Measurements from ENCODE around the gene PBX1. TPM values are rescaled to one million over a fixed set of nuclear protein-coding genes. Genes with fewer than 3 reads are reported as not detected.

Gene PBX1
- total RNA-seq, 2 donors from 2014 or later = 50.2 to 60.4 TPM

GRCh38 chr1:164591858-164592257, 32.9 kb downstream of the PBX1 start:
- H3K9me3 ChIP-seq = no peaks in the 10 kb centered on the region
- TF ChIP-seq CTCF (IDR thresholded peaks at IDR 0.05) (no peak), POLR2A (IDR thresholded peaks at IDR 0.05) (no peak), POLR2AphosphoS5 (IDR thresholded peaks at IDR 0.05) (no peak)
- peak overlapping the region; percentile 14 to 86 for H3K27ac ChIP-seq
- H3K36me3 ChIP-seq = no peaks in the 10 kb centered on the region
- WGBS = 53% methylated on average over 1 of the region's 1 CpG
- no peaks in the 10 kb centered on the region for H3K27me3 ChIP-seq (replicated peaks; ENCODE audit: insufficient read depth)
- DNase-seq (ENCODE audit: low spot score) = no peak
- H3K4me1 ChIP-seq (replicated peaks) = peaks cover 21% of the 10 kb centered on the region
- H3K4me3 ChIP-seq = no peak overlapping the region
- intact Hi-C loops (cut with DNase I) = no loop called here

DNA sequence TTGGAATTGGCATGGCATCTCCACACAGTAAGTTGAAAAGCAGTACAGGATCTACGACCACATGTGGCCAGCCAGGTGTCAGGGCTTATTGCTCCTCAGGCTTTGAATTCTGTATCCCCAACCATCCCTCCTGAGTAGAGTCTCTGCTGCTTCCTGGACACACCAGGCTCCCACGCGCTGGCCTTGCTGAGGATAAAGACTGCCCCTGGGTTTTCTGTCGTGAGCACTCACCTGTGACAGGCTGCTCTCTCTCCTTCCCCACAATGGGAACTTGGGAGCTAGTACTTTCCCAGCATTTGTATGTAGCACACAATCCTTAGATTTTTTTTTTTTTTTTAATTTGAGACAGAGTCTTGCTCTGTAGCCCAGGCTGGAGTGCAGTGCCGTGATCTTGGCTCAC, 33.6 kb downstream of the PBX1 start:
- 92% methylated on average over 5 of the region's 5 CpGs for WGBS
- H3K4me1 ChIP-seq (replicated peaks) = peaks cover 15% of the 10 kb centered on the region

DNA sequence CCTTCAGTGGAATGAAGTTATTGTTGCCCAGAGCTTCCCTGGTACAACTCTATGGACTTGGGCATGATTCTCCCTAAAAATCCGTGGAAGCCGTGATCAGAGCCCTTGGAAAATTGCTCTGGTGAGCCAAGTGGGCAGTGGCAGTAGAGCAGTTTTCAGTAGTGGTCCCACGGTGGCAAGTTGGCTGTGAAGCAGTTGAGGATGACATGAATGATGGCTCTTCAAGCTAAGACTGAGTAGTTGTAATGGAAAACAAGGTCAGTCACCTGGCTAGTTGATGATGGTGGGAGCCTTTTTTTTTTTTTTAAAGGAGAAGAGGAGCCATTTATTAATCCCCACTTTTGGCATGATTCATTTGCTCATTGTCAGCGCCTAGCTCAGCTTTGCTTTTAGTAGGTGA, 36.2 kb downstream of the PBX1 start:
- TF ChIP-seq CTCF (IDR thresholded peaks at IDR 0.05) = no peak
- no peak for TF ChIP-seq POLR2A (IDR thresholded peaks at IDR 0.05)
- TF ChIP-seq POLR2AphosphoS5 (IDR thresholded peaks at IDR 0.05) = no peak
- no peak overlapping the region for H3K27ac ChIP-seq
- no peaks in the 10 kb centered on the region for H3K36me3 ChIP-seq
- peaks cover 12% of the 10 kb centered on the region for H3K4me1 ChIP-seq (replicated peaks)
- no peaks in the 10 kb centered on the region for H3K9me3 ChIP-seq
- no peak for DNase-seq (ENCODE audit: low spot score)
- 58% methylated on average over 4 of the region's 4 CpGs for WGBS
- H3K27me3 ChIP-seq (replicated peaks; ENCODE audit: insufficient read depth) = no peaks in the 10 kb centered on the region
- H3K4me3 ChIP-seq = no peak overlapping the region
- intact Hi-C loops (cut with DNase I) = no loop called here

More for the DNA sequence above, 33.6 kb downstream of the PBX1 start:
- Histone ChIP-seq H3K27me3 (replicated peaks; ENCODE audit: insufficient read depth) (no peaks in the 10 kb centered on the region), H3K9me3 (no peaks in the 10 kb centered on the region), H3K4me3 (no peak overlapping the region), H3K36me3 (no peaks in the 10 kb centered on the region), H3K27ac (no peak overlapping the region)
- intact Hi-C loops (cut with DNase I) = no loop called here
- no peak for DNase-seq (ENCODE audit: low spot score)
- TF ChIP-seq POLR2AphosphoS5 (IDR thresholded peaks at IDR 0.05) (no peak), POLR2A (IDR thresholded peaks at IDR 0.05) (no peak), CTCF (IDR thresholded peaks at IDR 0.05) (no peak)

- DNase-seq (ENCODE audit: low spot score) = no peak
- WGBS = 42% methylated on average over 1 of the region's 1 CpG
- no peak overlapping the region for H3K4me3 ChIP-seq
- no peaks in the 10 kb centered on the region for H3K9me3 ChIP-seq
- H3K36me3 ChIP-seq = no peaks in the 10 kb centered on the region
- intact Hi-C loops (cut with DNase I) = no loop called here
- peaks cover 10% of the 10 kb centered on the region for H3K4me1 ChIP-seq (replicated peaks)
- no peak for TF ChIP-seq POLR2A (IDR thresholded peaks at IDR 0.05)
- no peaks in the 10 kb centered on the region for H3K27me3 ChIP-seq (replicated peaks; ENCODE audit: insufficient read depth)
- no peak overlapping the region for H3K27ac ChIP-seq
Measured at GRCh38 chr1:164596172-164596571, 37.2 kb downstream of the PBX1 start.

- peaks cover 14% of the 10 kb centered on the region for H3K4me1 ChIP-seq (replicated peaks)
Measured at GRCh38 chr1:164598719-164599118, 39.7 kb downstream of the PBX1 start.

More at GRCh38 chr1:164598719-164599118, 39.7 kb downstream of the PBX1 start:
- intact Hi-C loops (cut with DNase I) = no loop called here
- TF ChIP-seq CTCF (IDR thresholded peaks at IDR 0.05) (no peak), POLR2AphosphoS5 (IDR thresholded peaks at IDR 0.05) (no peak), POLR2A (IDR thresholded peaks at IDR 0.05) (no peak)
- H3K27me3 ChIP-seq (replicated peaks; ENCODE audit: insufficient read depth) = no peaks in the 10 kb centered on the region
- H3K36me3 ChIP-seq = no peaks in the 10 kb centered on the region
- DNase-seq (ENCODE audit: low spot score) = no peak
- H3K9me3 ChIP-seq = no peaks in the 10 kb centered on the region
- H3K4me3 ChIP-seq = no peak overlapping the region
- 48% methylated on average over 6 of the region's 6 CpGs for WGBS
- H3K27ac ChIP-seq = peak overlapping the region; percentile 27 to 57
